Breast epithelium (tissue), 4 donors: ENCODE data around the gene B4GALT6. TPM values are rescaled to one million over a fixed set of nuclear protein-coding genes. Genes with fewer than 3 reads are reported as not detected.

Experiments used
- DNase-seq, 2 donors: peaks; one replicate each; pipeline ENCODE4 v3.0.0-alpha.2; 2019; ENCODE audit warnings: low spot score in 2 of 2
- H3K27ac ChIP-seq, 2 donors: fragments of 200-600 bp; sonication (generic) in 1 of 2; one replicate each; pipeline ENCODE4 v1.5.1; 2016 to 2019; ENCODE audit warnings: mild to moderate bottlenecking in 1 of 2
- H3K27me3 ChIP-seq, 2 donors: fragments of 200-600 bp; sonication (generic) in 1 of 2; one replicate each; pipeline versions ENCODE4 v1.5.1 to v1.6.0; 2017 to 2019; ENCODE audit warnings: control low read depth in 1 of 2, mild to moderate bottlenecking in 1 of 2
- H3K36me3 ChIP-seq: fragments of 200-600 bp; one replicate; pipeline ENCODE4 v1.5.1; 2019
- H3K4me1 ChIP-seq, 2 donors: fragments of 200-600 bp; sonication (generic); one replicate each; pipeline ENCODE4 v1.5.1; 2016 to 2019; ENCODE audit warnings: control low read depth in 1 of 2
- H3K4me3 ChIP-seq, 3 donors: fragments of 200-600 bp; sonication (generic); 1 replicate in 2 of 3; 2 replicates in 1 of 3; pipeline ENCODE4 v1.5.1; 2016 to 2019; ENCODE audit warnings: mild to moderate bottlenecking in 3 of 3, moderate library complexity in 2 of 3
- H3K9me3 ChIP-seq, 2 donors: fragments of 200-600 bp; sonication (generic) in 1 of 2; one replicate each; pipeline ENCODE4 v1.5.1; 2016 to 2019; ENCODE audit warnings: control low read depth in 1 of 2
- CTCF ChIP-seq, 3 donors: fragments of 450-650 bp; IDR thresholded peaks; one replicate each; pipeline ENCODE4 v1.5.1; 2016 to 2017; ENCODE audit warnings: antibody characterized with exemption in 3 of 3, mild to moderate bottlenecking in 3 of 3, moderate library complexity in 3 of 3
- POLR2A ChIP-seq: fragments of 450-650 bp; IDR thresholded peaks from one replicate; pipeline ENCODE4 v1.6.1; 2016; ENCODE audit warnings: antibody characterized with exemption, mild to moderate bottlenecking, moderate library complexity
- POLR2AphosphoS5 ChIP-seq, 3 donors: sonication (generic); formaldehyde crosslinking; IDR thresholded peaks; one replicate each; pipeline ENCODE4 v1.6.1; 2017; ENCODE audit warnings: antibody characterized with exemption in 3 of 3
- intact Hi-C: fragments of 100-400 bp; cut with DNase I; formaldehyde crosslinking; loops from one replicate; pipeline ENCODE4 v1.15.1; 2023; ENCODE audit warnings: low total_unique reads
- total RNA-seq, 3 donors: library from RNA; depleted of rRNA; stranded (reverse); fragments of >200 nt; gene quantifications; one replicate each; pipeline ENCODE4 v1.1.0, GENCODE V29; 2016

B4GALT6 gene
- total RNA-seq, 3 donors from 2014 or later, result 2.9 to 3.8 (median 3.0) TPM

GRCh38 chr18:31590570-31590969, 93.8 kb downstream of the B4GALT6 start:
- H3K4me1 ChIP-seq, result no peaks in the 10 kb centered on the region
- no peak overlapping the region for H3K4me3 ChIP-seq
- no peak for DNase-seq
- TF ChIP-seq POLR2AphosphoS5 (IDR thresholded peaks at IDR 0.05) (no peak), CTCF (IDR thresholded peaks at IDR 0.05) (no peak), POLR2A (no peak)
- no peaks in the 10 kb centered on the region for H3K9me3 ChIP-seq
- H3K27me3 ChIP-seq, result no peaks in the 10 kb centered on the region
- H3K27ac ChIP-seq, result no peak overlapping the region
- intact Hi-C loops, result no loop called here
- no peaks in the 10 kb centered on the region for H3K36me3 ChIP-seq

- Histone ChIP-seq H3K27me3 (no peaks in the 10 kb centered on the region), H3K9me3 (no peaks in the 10 kb centered on the region), H3K36me3 (no peaks in the 10 kb centered on the region), H3K4me1 (no peaks in the 10 kb centered on the region), H3K27ac (no peak overlapping the region), H3K4me3 (no peak overlapping the region)
- DNase-seq, result no peak
- intact Hi-C loops, result no loop called here
- no peak for TF ChIP-seq POLR2A
- TF ChIP-seq CTCF (IDR thresholded peaks at IDR 0.05), result no peak
- TF ChIP-seq POLR2AphosphoS5 (IDR thresholded peaks at IDR 0.05), result no peak
These were observed 96.9 kb downstream of the B4GALT6 start for GRCh38 chr18:31587529-31587928.

- Histone ChIP-seq H3K4me3 (no peak overlapping the region), H3K27me3 (no peaks in the 10 kb centered on the region), H3K27ac (no peak overlapping the region), H3K36me3 (no peaks in the 10 kb centered on the region), H3K9me3 (no peaks in the 10 kb centered on the region), H3K4me1 (no peaks in the 10 kb centered on the region)
- TF ChIP-seq POLR2A, result no peak
- no peak for TF ChIP-seq CTCF (IDR thresholded peaks at IDR 0.05)
- no peak for TF ChIP-seq POLR2AphosphoS5 (IDR thresholded peaks at IDR 0.05)
- intact Hi-C loops, result no loop called here
- DNase-seq, result no peak
These were observed 97.8 kb downstream of the B4GALT6 start for GRCh38 chr18:31586616-31587015.

GRCh38 chr18:31585991-31586390, 98.4 kb downstream of the B4GALT6 start:
- H3K27ac ChIP-seq, result no peak overlapping the region

More at GRCh38 chr18:31585991-31586390, 98.4 kb downstream of the B4GALT6 start:
- TF ChIP-seq POLR2A, result no peak
- no peak for TF ChIP-seq POLR2AphosphoS5 (IDR thresholded peaks at IDR 0.05)
- no peak for TF ChIP-seq CTCF (IDR thresholded peaks at IDR 0.05)
- no peaks in the 10 kb centered on the region for H3K4me1 ChIP-seq
- no peaks in the 10 kb centered on the region for H3K27me3 ChIP-seq
- H3K36me3 ChIP-seq, result no peaks in the 10 kb centered on the region
- intact Hi-C loops, result no loop called here
- H3K9me3 ChIP-seq, result no peaks in the 10 kb centered on the region
- DNase-seq, result no peak
- no peak overlapping the region for H3K4me3 ChIP-seq
